CD4-positive, alpha-beta T cell treated with Interleukin-15 for 4 hours (primary cell): ENCODE measurements around the gene SPECC1L.

Experiments
- DNase-seq: peaks from one replicate; pipeline ENCODE4 v3.0.0-alpha.2; 2020; ENCODE audit warnings: low spot score

Gene SPECC1L

GRCh38 chr22:24417200-24417599 is 146.6 kb downstream of the SPECC1L start:
- no peak for DNase-seq

GRCh38 chr22:24417901-24418641 is 147.4 kb downstream of the SPECC1L start:
- DNase-seq: no peak

- DNase-seq: no peak
These were observed 148.3 kb downstream of the SPECC1L start for GRCh38 chr22:24418786-24419474.

- DNase-seq: no peak
These were observed 148.8 kb downstream of the SPECC1L start for GRCh38 chr22:24419475-24419850.

- no peak for DNase-seq
These were observed 149.7 kb downstream of the SPECC1L start for GRCh38 chr22:24420072-24420976.

- no peak for DNase-seq
These were observed 150.3 kb downstream of the SPECC1L start for GRCh38 chr22:24420977-24421343.

GRCh38 chr22:24421428-24421931 is 150.8 kb downstream of the SPECC1L start:
- peak; percentile 44 for DNase-seq

GRCh38 chr22:24422102-24422665 is 151.6 kb downstream of the SPECC1L start:
- DNase-seq: no peak

GRCh38 chr22:24423519-24424000 is 152.9 kb downstream of the SPECC1L start:
- DNase-seq: peak; percentile 46

- peak; percentile 31 for DNase-seq
These were observed 153.6 kb downstream of the SPECC1L start for GRCh38 chr22:24424001-24424900.

- DNase-seq: no peak
These were observed 154.5 kb downstream of the SPECC1L start for GRCh38 chr22:24424901-24425775.

GRCh38 chr22:24426436-24426835 is 155.8 kb downstream of the SPECC1L start:
- DNase-seq: no peak

- DNase-seq: no peak
These were observed 156.3 kb downstream of the SPECC1L start for GRCh38 chr22:24426851-24427499.

GRCh38 chr22:24427500-24428164 is 157.0 kb downstream of the SPECC1L start, which contains the start of gene ADORA2A:
TSS of gene ADORA2A (plus strand) at chr22:24427599. CDS start at chr22:24433405, 5,806 bp downstream.
- peak; percentile 76 for DNase-seq

GRCh38 chr22:24428751-24429410 is 158.2 kb downstream of the SPECC1L start:
- no peak for DNase-seq

GRCh38 chr22:24429411-24430365 is 159.1 kb downstream of the SPECC1L start:
- peak; percentile 60 for DNase-seq
